ENCODE results near the gene NACC2. TPM values are rescaled to one million over a fixed set of nuclear protein-coding genes. Genes with fewer than 3 reads are reported as not detected.

Gene NACC2
- total RNA-seq, 4 donors from 2014 or later, result 18.4 to 33.6 (median 22.4) TPM

GRCh38 chr9:136059321-136059791 is 35.7 kb downstream of the NACC2 start:
- Histone ChIP-seq H3K9me3 (no peaks in the 10 kb centered on the region), H3K36me3 (no peaks in the 10 kb centered on the region), H3K4me1 (peaks cover 0 to 8% of the 10 kb centered on the region in 2 donors), H3K27ac (no peak overlapping the region), H3K27me3 (no peaks in the 10 kb centered on the region), H3K4me3 (replicated peaks in 1 of 3) (no peak overlapping the region)
- TF ChIP-seq POLR2A (IDR thresholded peaks at IDR 0.05), result no peak
- TF ChIP-seq CTCF (IDR thresholded peaks at IDR 0.05), result no peak
- 76 to 82% methylated on average over 10 to 16 of the region's 20 CpGs for WGBS, 2 donors
- DNase-seq, result peak in 1 of 2 donors; percentile 1
- intact Hi-C loops (cut with DNase I), result no loop called here

- peak in 1 of 2 donors; percentile 1 for DNase-seq
- no peak overlapping the region for H3K4me3 ChIP-seq (replicated peaks in 1 of 3)
- TF ChIP-seq CTCF (IDR thresholded peaks at IDR 0.05) (no peak), POLR2A (IDR thresholded peaks at IDR 0.05) (no peak)
- WGBS, 2 donors, result 94 to 100% methylated on average over 8 to 12 of the region's 12 CpGs
- no peaks in the 10 kb centered on the region for H3K36me3 ChIP-seq
- intact Hi-C loops (cut with DNase I), result no loop called here
- peaks cover 0 to 11% of the 10 kb centered on the region in 2 donors for H3K4me1 ChIP-seq
- H3K27me3 ChIP-seq, result no peaks in the 10 kb centered on the region
- no peaks in the 10 kb centered on the region for H3K9me3 ChIP-seq
- H3K27ac ChIP-seq, result no peak overlapping the region
Measured at GRCh38 chr9:136058801-136059302, 36.2 kb downstream of the NACC2 start.

GRCh38 chr9:136058084-136058483 is 37.0 kb downstream of the NACC2 start:
- Histone ChIP-seq H3K36me3 (no peaks in the 10 kb centered on the region), H3K4me1 (peaks cover 8 to 19% of the 10 kb centered on the region in 2 donors), H3K4me3 (replicated peaks in 1 of 3) (no peak overlapping the region), H3K27ac (no peak overlapping the region), H3K9me3 (no peaks in the 10 kb centered on the region), H3K27me3 (no peaks in the 10 kb centered on the region)
- 89 to 95% methylated on average over 10 to 11 of the region's 13 CpGs for WGBS, 2 donors
- intact Hi-C loops (cut with DNase I), result no loop called here
- DNase-seq, result no peak
- no peak for TF ChIP-seq POLR2A (IDR thresholded peaks at IDR 0.05)
- TF ChIP-seq CTCF (IDR thresholded peaks at IDR 0.05), result no peak

GRCh38 chr9:136057236-136058081 is 37.6 kb downstream of the NACC2 start:
- H3K4me3 ChIP-seq (replicated peaks in 1 of 3), result no peak overlapping the region

More at GRCh38 chr9:136057236-136058081, 37.6 kb downstream of the NACC2 start:
- no peaks in the 10 kb centered on the region for H3K9me3 ChIP-seq
- H3K27ac ChIP-seq, result no peak overlapping the region
- 89 to 95% methylated on average over 22 to 30 of the region's 30 CpGs for WGBS, 2 donors
- no peaks in the 10 kb centered on the region for H3K27me3 ChIP-seq
- H3K36me3 ChIP-seq, result no peaks in the 10 kb centered on the region
- TF ChIP-seq CTCF (IDR thresholded peaks at IDR 0.05) (no peak), POLR2A (IDR thresholded peaks at IDR 0.05) (no peak)
- intact Hi-C loops (cut with DNase I), result no loop called here
- no peak for DNase-seq
- H3K4me1 ChIP-seq, result peaks cover 14 to 25% of the 10 kb centered on the region in 2 donors
